ENCODE results near the gene CYP39A1. TPM values are rescaled to one million over a fixed set of nuclear protein-coding genes. Genes with fewer than 3 reads are reported as not detected.

Gene CYP39A1
- total and polyA plus RNA-seq, 10 of the 15 experiments (the other 5 are each of a cell fraction or from before 2014, with no cell fraction given) = not detected

GRCh38 chr6:46699970-46700369 is 47.4 kb upstream of the CYP39A1 start (continued):
- no peak for TF ChIP-seq REST (IDR thresholded peaks at IDR 0.05; ENCODE audit: low read depth, low read length)

GRCh38 chr6:46690911-46691451 is 38.4 kb upstream of the CYP39A1 start:
- no peak for FAIRE-seq
- no peak overlapping the region for H3K4me3 ChIP-seq
- H3K4me1 ChIP-seq (ENCODE audit: control insufficient read depth, insufficient read depth, low read length) = no peaks in the 10 kb centered on the region
- in situ Hi-C loops (cut with MboI) (no loop called here), intact Hi-C loops (cut with micrococcal nuclease; ENCODE audit: unreplicated experiment) (no loop called here)
- ChIA-PET RAD21 (ENCODE audit: unreplicated experiment) (no interaction called here), POLR2A (no interaction called here), CTCF (interaction anchor here (1.1 kb wide), 1 partner anchor 13 kb away, joined by 3 read pairs; no protein-coding TSS in a partner anchor), SMC1A (ENCODE audit: uncharacterized antibody, unreplicated experiment) (interaction anchor here (0.9 kb wide), 1 partner anchor 12 kb away, joined by 3 read pairs; no protein-coding TSS in a partner anchor)
- no peak overlapping the region for H3K4me2 ChIP-seq (ENCODE audit: control insufficient read depth, insufficient read depth)
- H3K9me3 ChIP-seq (replicated peaks; ENCODE audit: control insufficient read depth, insufficient read depth, low read length) = no peaks in the 10 kb centered on the region
- no peak for TF ChIP-seq SMAD1 (IDR thresholded peaks at IDR 0.05; ENCODE audit: low read depth, partially characterized antibody)
- H3K36me3 ChIP-seq (ENCODE audit: control insufficient read depth in 2 of 2, insufficient read depth in 2 of 2, low read length in 1 of 2) = no peaks in the 10 kb centered on the region
- no peak for DNase-seq (ENCODE audit: low read depth, low spot score)
- H3K27ac ChIP-seq (ENCODE audit: control insufficient read depth, insufficient read depth) = no peak overlapping the region
- no peaks in the 10 kb centered on the region; a peak in 1 of 4 replicates for H3K27me3 ChIP-seq (replicated peaks in 1 of 2; ENCODE audit: control insufficient read depth in 2 of 2, insufficient read depth in 2 of 2, low read length in 1 of 2)
- no peaks in the 10 kb centered on the region for H4K20me1 ChIP-seq (ENCODE audit: control insufficient read depth, insufficient read depth)
- no peaks in the 10 kb centered on the region for H3K79me2 ChIP-seq (ENCODE audit: control insufficient read depth, insufficient read depth, low read length)
- no peak overlapping the region for H2AFZ ChIP-seq (ENCODE audit: control insufficient read depth, low read depth, low read length)
- ATAC-seq = no peak
- no TSS peak for BruUV-seq (replicated peaks)
- WGBS (ENCODE audit: insufficient coverage, insufficient replicate concordance, low lambda C conversion rate, missing lambda C conversion rate) = 5% methylated on average over 1 of the region's 1 CpG
- H3K9ac ChIP-seq (ENCODE audit: control insufficient read depth, insufficient read depth, low read length) = no peak overlapping the region

Data from GM12878 (cell line).